HepG2 (cell line): ENCODE results near the gene OR1J1. TPM values are rescaled to one million over a fixed set of nuclear protein-coding genes. Genes with fewer than 3 reads are reported as not detected.

Source experiments
- HOXA3 ChIP-seq: sonication (generic); formaldehyde crosslinking; IDR thresholded peaks from 2 replicates; pipeline ENCODE4 v1.5.0; 2020; ENCODE audit warnings: missing genetic modification reagents
- KLF12 ChIP-seq: sonication (generic); formaldehyde crosslinking; IDR thresholded peaks from 2 replicates; pipeline ENCODE4 v1.4.0; 2020; ENCODE audit warnings: missing genetic modification reagents, borderline replicate concordance
- MIER3 ChIP-seq: IDR thresholded peaks from 2 replicates; pipeline ENCODE4 v1.6.1; 2016; ENCODE audit warnings: missing compliant biosample characterization, borderline replicate concordance
- NCOA5 ChIP-seq: sonication (generic); formaldehyde crosslinking; IDR thresholded peaks from 2 replicates; pipeline ENCODE4 v1.4.0; 2020; ENCODE audit warnings: missing genetic modification reagents
- PATZ1 ChIP-seq: sonication (generic); formaldehyde crosslinking; IDR thresholded peaks from 2 replicates; pipeline ENCODE4 v1.4.0; 2020; ENCODE audit warnings: missing genetic modification reagents
- POLR2A ChIP-seq, 2 experiments: IDR thresholded peaks; 2 replicates each; pipeline ENCODE4 v1.6.1; 2011; ENCODE audit warnings: low read depth in 2 of 2, low read length in 2 of 2, mild to moderate bottlenecking in 1 of 2, moderate library complexity in 1 of 2; ENCODE audit not compliant: insufficient read depth in 1 of 2
- PTBP1 ChIP-seq: fragments of 200-400 bp; formaldehyde crosslinking; IDR thresholded peaks from 2 replicates; pipeline ENCODE4 v1.6.1; 2018; ENCODE audit warnings: low read length, low read depth; ENCODE audit not compliant: poor library complexity, severe bottlenecking
- SAFB2 ChIP-seq: sonication (generic); formaldehyde crosslinking; IDR thresholded peaks from 2 replicates; pipeline ENCODE4 v1.5.1; 2020; ENCODE audit warnings: missing genetic modification reagents, low read depth, mild to moderate bottlenecking, borderline replicate concordance
- SKIL ChIP-seq: sonication (generic); formaldehyde crosslinking; IDR thresholded peaks from 2 replicates; pipeline ENCODE4 v1.8.0; 2022; ENCODE audit warnings: missing genetic modification reagents, mild to moderate bottlenecking, moderate library complexity, borderline replicate concordance
- SOX5 ChIP-seq: IDR thresholded peaks from 2 replicates; pipeline ENCODE4 v1.6.1; 2016; ENCODE audit warnings: borderline replicate concordance
- TBX2 ChIP-seq: sonication (generic); formaldehyde crosslinking; IDR thresholded peaks from 2 replicates; pipeline ENCODE4 v1.5.0; 2020; ENCODE audit warnings: missing genetic modification reagents, mild to moderate bottlenecking, borderline replicate concordance
- THAP9 ChIP-seq: sonication (generic); formaldehyde crosslinking; IDR thresholded peaks from 2 replicates; pipeline ENCODE4; 2020; ENCODE audit warnings: missing genetic modification reagents, mild to moderate bottlenecking, borderline replicate concordance
- ZFY ChIP-seq: sonication (generic); formaldehyde crosslinking; IDR thresholded peaks from 2 replicates; pipeline ENCODE4 v1.4.0; 2020; ENCODE audit warnings: missing genetic modification reagents
- ZNF619 ChIP-seq: sonication (generic); formaldehyde crosslinking; IDR thresholded peaks from 2 replicates; pipeline ENCODE4 v1.4.0; 2020; ENCODE audit warnings: mild to moderate bottlenecking, missing genetic modification reagents
- ZSCAN12 ChIP-seq: sonication (generic); formaldehyde crosslinking; IDR thresholded peaks from 2 replicates; pipeline ENCODE4 v1.9.0; 2021; ENCODE audit warnings: mild to moderate bottlenecking, missing genetic modification reagents
- polyA plus RNA-seq, 8 experiments: library from polyadenylated mRNA; depleted of rRNA in 3 of 8; stranded (reverse) in 7 of 8; unstranded in 1 of 8; fragments of >200 nt; fragmentation: Illumina TruSeq in 4 of 8; extraction: Trizol in 4 of 8; gene quantifications; 2 replicates each; pipeline versions ENCODE4 v1.2.1 to v1.2.3, GENCODE V29; 2011 to 2016; ENCODE audit warnings: low read depth in 4 of 8, missing spikeins in 1 of 8, mixed read lengths in 1 of 8; ENCODE audit not compliant: insufficient read depth in 1 of 8
- total RNA-seq, 5 experiments: library from RNA; depleted of rRNA; stranded (reverse); fragments of >200 nt; fragmentation: Illumina TruSeq; extraction: Trizol; gene quantifications; 2 replicates each; pipeline ENCODE4 v1.2.3, GENCODE V29; 2016; ENCODE audit warnings: low read depth in 1 of 5

Gene OR1J1
- total and polyA plus RNA-seq, 2 of the 13 experiments (the other 11 are each of a cell fraction or from before 2014, with no cell fraction given), result not detected

GRCh38 chr9:122463828-122464632, 13.7 kb downstream of the OR1J1 start (continued):
- TF ChIP-seq PATZ1 (CRISPR knock-in tag) (peak; percentile 39; the same call in 1 of the 2 replicates), TBX2 (CRISPR knock-in tag) (no peak), SAFB2 (CRISPR knock-in tag) (no peak), ZNF619 (CRISPR knock-in tag) (no peak), ZSCAN12 (no peak), MIER3 (CRISPR knock-in tag) (no peak; the same call in 1 of the 2 replicates), POLR2A (IDR thresholded peaks at IDR 0.05; ENCODE audit: insufficient read depth in 1 of 2, low read depth in 2 of 2, low read length in 2 of 2) (peak; percentile 30 to 51; a peak in 2 of 4 replicates), PTBP1 (no peak), SKIL (CRISPR knock-in tag) (no peak), THAP9 (CRISPR knock-in tag) (0 out of 2 replicates have a peak, but pooled peaks have one; percentile 8), ZFY (CRISPR knock-in tag) (peak; percentile 16), KLF12 (CRISPR knock-in tag) (no peak), NCOA5 (CRISPR knock-in tag) (no peak), SOX5 (CRISPR knock-in tag) (0 out of 2 replicates have a peak, but pooled peaks have one; percentile 17), HOXA3 (CRISPR knock-in tag) (peak; percentile 25; the same call in 1 of the 2 replicates)
